GM19351 (cell line): ENCODE results near the gene KIF6.
"Not testable (repeated sequence)": the region's sequence is repeated elsewhere in the genome, so short reads cannot be mapped to it uniquely, and the experiment has no call there.

ENCODE experiments used
- ATAC-seq: cut with Tn5 transposase; IDR thresholded peaks from one replicate; pipeline ENCODE4 v1.9.1; 2021; ENCODE audit warnings: mild to moderate bottlenecking, moderate library complexity; ENCODE audit not compliant: unreplicated experiment

The KIF6 gene

DNA sequence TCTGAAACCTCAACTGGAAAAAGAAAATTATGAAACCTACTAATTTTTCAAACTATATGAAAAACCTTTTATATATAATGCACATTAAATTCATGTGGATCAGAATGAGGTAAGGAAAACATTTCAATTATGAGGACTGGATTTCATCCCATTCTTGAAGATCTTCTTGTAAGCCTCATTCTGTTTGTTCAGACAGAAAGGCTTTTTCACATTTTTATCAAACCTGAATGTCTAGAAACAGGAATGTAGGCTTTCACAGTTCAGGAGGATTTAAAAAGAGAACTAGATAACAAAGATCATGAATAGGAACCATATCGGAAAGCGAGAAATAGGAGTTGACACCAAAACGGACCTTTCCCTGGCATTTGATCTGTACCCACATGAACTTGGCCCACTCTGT, 210.2 kb downstream of the KIF6 start:
- ATAC-seq: no peak

DNA sequence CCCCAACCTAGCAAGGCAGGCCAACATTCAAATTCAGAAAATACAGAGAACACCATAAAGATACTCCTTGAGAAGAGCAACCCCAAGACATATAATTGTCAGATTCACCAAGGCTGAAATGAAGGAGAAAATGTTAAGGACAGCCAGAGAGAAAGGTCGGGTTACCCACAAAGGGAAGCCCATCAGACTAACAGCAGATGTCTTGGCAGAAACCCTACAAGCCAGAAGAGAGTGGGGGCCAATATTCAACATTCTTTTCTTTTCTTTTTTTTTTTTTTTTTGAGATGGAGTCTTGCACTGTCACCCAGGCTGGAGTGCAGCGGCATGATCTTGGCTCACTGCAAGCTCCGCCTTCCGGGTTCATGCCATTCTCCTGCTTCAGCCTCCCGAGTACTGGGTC, 215.4 kb downstream of the KIF6 start:
- ATAC-seq: not testable (repeated sequence)

DNA sequence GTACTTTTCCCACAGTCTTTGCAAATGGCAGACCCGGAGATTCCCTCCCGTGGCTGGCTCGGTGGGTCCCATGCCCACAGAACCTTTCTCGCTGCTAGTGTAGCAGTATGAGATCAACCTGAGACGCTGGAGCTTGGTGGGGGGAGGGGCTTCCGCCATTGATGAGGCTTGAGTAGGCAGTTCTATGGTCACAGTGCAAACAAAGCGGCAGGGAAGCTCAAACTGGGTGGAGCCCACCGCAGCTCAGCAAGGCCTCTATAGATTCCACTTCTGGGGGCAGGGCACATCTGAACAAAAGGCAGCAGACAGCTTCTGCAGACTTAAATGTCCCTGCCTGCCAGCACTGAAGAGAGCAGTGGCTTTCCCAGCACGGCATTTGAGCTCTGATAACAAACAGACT, 216.7 kb downstream of the KIF6 start:
- no peak for ATAC-seq

DNA sequence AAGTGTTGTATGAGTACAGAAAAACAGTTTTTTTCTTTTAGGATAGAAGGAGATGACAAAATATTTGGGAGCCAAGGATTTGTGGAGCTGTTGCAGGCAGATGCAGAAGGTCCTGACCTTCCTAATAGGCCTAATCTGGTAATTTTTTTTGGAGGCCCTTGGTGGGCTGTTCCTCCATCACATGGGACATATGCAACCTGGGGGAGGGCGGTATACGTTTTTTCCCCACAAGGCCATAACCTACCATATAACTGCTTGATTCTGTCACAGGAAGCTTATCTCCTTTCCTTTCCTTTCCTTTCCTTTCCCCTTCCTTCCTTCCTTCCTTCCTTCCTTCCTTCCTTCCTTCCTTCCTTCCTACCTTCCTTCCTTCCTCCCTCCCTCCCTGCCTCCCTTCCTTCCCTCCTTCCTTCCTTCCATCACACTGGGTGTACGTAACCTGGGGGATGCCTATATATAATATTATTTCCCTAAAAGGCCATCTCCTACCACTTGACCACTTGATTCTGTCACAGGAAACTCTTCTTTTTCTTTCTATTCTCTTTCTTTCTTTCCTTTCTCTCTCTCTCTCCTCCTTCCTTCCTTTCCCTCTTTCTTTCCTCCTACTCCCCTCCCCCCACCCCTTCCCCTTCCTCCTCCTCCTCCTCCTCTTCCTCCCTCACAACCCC, 217.7 kb downstream of the KIF6 start:
- no peak for ATAC-seq

DNA sequence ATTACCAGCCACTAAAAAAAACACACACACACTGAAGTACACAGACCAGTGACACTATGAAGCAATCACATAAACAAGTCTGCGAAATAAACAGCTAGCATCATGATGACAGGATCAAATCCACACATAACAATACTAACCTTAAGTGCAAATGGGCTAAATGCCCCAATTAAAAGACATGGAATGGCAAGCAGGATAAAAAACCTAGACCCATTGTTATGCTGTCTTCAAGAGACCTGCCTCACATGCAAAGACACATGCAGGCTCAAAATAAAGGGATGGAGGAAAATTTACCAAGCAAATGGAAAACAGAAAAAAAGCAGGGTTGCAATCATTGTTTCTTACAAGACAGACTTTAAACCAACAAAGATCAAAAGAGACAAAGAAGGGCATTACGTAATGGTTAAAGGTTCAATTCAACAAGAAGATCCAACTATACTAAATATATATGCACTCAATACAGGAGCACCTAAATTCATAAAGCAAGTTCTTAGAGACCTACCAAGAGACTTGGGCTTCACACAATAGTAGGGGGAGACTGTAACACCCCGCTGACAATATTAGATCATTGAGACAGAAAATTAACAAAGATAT, 222.7 kb downstream of the KIF6 start:
- ATAC-seq: not testable (repeated sequence)

DNA sequence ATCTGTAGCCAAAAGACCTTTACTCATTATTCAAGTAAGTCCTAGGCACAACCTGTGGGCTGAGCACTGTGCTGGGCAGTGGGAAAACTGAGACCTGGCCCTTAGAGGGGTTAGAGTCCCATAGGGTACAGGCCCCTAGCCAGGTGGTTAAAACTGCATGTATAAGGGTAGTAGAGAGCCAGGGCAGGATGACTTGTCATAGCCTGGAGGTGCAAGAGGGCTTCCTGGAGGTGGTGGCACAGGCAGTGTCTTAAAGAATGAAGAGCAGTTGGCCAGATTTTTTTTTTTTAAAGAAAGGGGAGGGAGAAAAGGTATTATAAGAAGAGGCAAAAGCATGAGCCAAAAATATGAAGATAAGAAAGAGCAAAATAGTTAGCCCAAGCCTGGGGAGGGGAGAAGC, 226.2 kb downstream of the KIF6 start:
- no peak for ATAC-seq

DNA sequence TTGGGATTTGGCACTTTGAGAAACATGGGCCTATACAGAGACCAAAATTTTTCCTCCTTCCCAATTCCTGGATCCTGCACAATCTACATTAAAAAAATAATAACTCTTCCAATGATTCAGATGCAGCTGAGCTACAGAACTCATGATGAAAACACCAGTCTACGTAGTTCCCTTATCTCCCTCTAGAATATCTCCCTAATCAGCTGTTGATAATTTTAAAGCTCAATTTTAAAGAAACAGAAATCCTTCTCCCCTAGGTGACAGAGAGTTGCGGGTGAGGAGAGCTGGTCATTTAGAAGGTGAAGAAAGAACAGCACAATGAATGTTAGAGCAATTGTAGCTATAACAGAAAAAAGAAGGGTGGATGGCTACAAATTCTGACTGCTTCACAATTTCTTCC, 227.1 kb downstream of the KIF6 start:
- ATAC-seq: no peak

DNA sequence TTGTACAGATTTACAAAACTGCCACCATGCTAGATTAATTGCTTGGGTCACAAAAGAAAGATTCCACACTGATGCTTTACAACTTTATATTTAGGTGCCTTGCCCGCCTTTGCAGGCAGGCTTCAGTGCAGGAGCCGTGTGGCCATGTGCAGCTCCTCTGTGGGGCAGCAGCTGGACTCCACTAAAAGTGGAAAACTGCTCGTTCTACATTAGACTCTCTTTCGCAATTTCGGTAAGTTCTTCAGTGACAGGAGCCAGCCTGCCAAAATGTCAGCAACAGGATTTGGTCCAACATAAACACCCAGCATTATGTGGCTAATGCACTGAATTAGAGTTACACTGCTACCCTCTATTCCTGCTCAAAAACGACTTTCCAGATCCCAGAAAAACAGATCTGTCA, 228.3 kb downstream of the KIF6 start:
- ATAC-seq: no peak

DNA sequence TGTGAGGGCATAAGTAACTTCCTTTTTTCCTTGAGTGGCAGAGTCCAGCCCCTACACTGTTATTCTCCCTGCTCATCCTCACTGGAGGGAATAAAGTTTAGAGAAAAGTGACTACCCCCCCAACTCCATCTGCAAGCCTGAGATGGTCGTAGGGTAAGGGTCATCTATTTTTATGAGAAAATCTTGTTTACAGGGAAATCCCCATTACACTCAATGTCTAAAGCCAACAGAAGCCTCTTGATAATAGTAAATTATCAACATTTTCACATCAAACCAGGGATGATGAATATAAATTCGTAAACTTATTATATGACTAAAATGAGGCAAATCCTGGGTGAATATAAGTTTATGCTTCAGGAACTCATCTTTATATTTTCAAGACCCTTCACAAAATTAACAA, 228.8 kb downstream of the KIF6 start:
- no peak for ATAC-seq

DNA sequence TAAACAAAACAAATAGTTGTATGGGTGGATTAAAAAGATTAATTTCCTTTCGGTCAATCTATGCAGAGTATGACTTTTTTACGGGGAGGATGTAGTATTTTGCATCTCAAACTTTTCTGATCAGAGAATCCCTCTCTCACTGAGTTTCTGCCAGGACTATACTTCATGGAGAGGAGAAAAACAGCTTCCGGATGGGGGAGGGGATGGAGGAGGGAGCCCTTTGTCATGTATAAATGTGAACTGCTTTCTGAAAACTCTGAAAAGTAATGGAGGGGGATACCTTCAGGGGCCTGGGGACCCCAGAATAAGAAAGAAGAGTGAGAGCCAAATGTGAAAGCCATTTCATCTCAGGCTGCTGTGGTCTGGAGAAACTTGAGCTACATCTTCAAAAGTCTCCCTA, 229.6 kb downstream of the KIF6 start:
- no peak for ATAC-seq

DNA sequence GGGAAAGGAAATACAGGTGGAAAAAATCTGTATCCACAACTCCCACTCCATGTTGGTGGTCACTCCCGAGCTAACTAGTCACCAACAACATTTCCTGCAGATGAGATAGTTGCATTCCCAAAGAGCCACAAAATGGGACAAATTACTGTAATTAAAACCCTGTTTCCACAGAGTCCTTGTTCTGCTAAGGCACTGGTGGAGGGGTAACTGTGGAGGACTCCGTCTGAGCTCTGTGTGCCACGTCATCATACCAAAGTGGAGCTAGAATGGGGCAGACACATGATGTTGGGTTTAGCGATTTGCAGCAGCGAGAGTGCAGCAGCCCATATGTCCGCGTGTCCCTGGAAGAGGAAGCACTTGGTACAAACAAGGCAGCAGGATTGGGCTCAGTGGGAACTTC, 230.2 kb downstream of the KIF6 start:
- no peak for ATAC-seq

DNA sequence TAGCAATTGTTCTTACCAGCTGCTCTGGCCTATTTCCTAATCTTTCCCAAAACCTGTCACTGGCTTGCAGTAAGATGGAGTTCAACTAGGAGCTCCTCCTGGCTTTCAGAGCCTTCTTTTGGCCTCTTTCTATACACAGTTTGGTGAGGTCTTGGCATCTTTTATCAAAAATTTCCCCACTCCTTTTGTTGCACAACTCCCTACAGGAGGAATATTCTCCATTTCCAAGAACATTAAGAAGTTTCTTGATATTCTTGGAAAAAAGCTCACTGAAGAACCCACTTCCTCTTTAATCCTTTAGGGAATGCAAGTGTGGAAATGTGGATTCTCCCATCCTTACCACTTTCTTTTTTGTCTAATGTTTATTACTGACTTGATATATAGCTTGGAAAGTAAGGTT, 231.4 kb downstream of the KIF6 start:
- ATAC-seq: no peak

DNA sequence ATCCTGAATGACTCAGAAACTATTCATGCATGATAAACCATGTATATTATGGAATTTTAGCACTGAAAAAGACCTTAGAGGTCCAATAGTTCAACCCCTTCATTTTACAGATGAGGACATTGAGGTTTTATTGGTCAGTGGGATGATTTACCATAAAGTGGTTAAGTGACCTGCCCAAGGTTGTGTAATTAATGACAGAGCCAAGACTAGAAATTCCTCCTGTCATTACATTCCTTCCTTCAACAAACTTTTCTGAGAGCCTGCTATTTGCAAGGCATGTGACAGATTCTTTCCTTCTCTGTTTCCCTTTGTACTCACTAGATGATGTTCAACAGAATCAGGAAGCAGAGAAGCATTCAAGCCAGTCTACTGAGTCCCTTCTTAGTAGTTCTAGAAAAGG, 232.0 kb downstream of the KIF6 start:
- ATAC-seq: no peak

DNA sequence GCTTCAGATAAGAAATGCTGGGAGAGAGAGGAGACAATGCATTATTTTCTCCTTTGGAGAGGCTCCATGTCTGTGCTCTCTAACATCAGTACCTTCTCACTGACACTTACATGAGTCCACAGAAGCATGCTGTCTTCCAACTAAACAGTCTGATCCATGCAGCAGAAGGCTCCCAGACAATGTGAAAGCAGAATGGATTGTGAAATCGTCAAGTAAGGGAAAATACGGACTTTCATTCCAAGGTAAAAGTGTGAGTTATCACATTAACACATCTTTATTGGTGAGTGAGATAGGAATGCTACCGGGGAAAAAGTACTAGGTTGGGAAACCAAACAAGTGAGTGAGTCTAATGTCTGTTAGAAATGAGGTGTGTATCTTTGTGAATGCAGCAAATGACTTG, 235.1 kb downstream of the KIF6 start:
- ATAC-seq: no peak

DNA sequence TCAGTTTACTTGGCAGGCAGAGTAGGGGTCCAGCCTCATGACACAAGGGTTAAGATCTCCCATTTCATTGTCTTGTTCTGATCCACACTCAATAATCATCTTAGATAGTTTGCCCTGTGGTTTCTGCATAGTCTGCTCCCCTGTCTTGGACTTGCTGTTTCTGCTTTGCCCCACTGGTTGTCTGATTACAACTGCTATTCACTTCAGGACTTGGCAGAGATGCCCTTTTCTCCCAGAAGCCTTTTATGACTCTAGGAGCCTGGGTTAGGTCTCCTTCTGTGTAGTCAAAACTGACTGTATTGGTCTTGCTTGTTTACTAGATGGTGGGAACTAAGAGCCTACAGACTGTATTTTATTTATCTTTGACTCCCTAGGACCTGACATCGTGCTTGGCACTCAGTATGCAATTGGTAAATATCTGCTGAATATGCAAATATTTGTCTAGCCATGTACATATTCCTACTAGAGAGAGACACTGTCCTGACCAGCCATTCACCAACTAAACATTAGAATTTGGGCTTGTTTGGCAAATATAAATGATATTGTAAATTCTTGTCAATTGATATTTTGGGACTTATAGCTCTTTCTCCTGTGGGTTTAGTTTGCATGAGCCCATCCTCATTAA, 236.8 kb downstream of the KIF6 start:
- ATAC-seq: no peak

DNA sequence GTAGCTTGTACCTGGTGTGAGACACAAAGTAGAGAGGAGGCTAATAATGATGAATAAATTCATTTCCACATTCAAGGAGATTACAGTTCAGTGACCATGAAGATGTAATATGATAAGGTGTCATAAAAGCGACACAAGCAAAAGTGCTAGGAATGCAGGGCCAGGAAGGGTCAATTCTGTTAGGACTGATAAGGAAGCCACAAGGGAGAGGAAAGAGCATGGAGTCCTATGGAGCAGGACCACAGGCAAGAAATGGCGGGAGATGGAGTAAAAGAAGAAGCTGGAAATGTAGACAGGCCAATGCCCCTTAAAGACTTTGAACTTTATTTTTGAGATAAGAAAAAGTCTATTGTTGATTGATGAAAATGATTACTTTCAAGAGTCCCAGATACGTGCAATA, 240.9 kb downstream of the KIF6 start:
- no peak for ATAC-seq

DNA sequence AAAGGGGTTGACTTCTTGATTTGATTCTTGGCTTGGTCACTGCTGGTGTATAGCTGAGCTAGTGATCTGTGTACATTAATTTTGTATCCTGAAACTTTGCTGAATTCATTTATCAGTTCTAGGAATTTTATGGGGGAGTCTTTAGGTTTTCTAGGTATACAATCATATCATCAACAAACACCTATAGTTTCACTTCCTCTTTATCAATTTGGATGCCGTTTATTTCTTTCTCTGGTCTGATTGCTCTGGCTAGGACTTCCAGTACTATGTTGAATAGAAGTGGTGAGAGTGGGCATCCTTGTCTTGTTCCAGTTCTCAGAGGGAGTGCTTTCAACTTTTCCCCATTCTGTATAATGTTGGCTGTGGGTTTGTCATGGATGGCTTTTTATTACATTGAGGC, 245.4 kb downstream of the KIF6 start:
- ATAC-seq: not testable (repeated sequence)

DNA sequence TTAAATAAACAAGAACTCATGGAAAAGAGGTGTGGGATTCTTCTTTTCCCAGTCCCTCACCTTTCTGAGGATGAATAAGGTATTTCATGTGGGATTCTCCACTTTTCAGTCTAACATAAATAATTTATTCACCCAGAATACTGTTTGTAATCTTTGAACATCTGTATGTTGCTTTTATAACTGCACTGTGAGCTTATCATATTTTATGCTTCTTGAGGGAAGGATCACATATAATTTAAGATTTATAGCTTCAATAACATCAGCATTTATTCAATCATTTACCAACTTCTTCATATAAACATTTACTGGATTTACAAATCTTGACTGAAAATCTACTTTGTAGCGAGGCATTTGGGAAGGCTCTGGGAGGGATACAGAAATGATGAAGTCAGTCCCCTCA, 248.5 kb downstream of the KIF6 start:
- no peak for ATAC-seq

DNA sequence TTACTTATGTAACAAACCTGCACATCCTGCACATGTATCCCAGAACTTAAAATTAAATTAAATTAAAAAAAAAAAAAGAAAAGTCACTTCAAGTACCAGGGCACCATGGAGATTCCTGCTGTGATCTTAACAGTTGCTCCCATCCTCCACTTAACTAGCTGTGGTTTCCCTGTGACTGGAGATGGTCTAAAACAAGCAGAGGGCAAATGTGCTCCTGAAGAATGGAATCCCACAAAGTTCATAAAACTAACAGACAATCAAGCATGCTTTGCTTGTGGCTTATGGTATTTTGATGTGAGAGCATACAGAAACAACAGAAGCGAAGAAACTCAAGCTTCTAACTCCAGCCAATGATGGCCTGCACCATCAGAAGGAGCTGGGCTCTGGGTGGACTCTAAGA, 249.1 kb downstream of the KIF6 start:
- no peak for ATAC-seq

DNA sequence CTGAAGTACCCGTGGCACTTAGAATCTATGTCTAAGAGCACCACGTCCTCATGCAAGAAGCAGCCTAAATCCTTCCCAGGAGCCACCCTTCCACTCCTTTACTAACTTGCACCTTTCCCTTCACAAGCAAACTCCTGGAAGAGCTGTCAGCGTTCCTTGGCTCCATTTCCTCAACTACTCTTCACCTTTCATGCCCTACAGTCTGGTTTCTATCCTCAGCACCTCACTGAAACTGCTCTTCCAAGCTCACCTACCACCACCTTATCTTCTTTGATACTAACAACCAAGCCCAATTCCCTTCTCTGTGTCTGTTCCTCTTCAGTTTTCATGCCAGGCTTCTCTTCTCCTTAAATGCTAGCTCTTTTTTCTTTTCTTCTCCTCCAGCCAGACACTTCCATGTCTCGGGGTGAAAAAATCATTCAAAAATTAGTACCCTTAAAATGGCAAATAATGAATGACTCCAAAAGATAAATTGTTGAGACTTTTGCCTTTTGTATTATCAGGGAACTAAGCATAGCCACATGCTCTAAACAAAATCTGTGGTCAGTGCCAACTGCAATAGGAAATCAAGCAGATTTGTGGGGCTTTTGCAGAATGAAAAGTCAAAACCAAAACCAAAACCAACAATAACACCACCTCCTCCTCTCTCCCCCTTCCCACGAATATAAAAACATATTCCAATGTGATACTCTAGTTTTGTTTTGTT, 253.1 kb downstream of the KIF6 start:
- no peak for ATAC-seq

DNA sequence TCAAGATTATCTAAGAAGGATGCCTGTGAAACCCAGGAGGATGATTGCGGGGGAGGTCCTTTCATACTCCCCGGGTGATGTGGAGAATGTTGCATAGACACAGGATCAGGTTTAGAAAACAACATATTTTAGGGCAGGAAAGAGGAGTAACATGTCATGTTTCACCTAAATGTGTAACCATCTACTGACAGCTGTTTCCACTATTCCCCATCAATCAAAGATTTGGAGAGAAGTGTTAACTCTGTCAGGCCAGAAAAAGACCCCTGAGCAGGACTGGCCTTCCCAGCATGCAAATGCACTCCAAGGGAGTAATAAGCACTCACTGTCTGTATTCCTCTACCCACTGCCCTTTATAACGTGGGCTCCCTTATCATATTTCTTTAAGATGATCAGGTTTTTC, 254.7 kb downstream of the KIF6 start:
- ATAC-seq: no peak

DNA sequence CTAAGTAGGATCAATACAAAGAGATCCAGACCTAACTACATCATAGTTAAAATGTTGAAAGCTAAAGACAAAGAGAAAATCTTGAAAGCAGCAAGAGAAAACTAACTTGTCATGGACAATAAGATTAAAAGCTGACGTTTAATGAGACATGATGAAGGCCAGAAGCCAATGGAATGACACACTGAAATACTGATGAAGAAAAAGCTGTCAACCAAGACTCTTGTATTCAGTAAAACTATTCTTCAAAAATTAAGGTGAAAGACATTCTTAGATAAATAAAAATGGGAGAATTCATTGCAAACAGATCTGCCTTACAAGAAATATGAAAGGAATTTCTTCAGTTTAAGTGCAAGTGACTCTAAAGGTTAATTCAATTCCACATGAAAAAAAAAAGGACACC, 256.8 kb downstream of the KIF6 start:
- no peak for ATAC-seq
